Stimulated activated CD8-positive, alpha-beta memory T cell treated with anti-CD3 and anti-CD28 coated beads, Interleukin-12 subunit alpha, Interleukin-12 subunit beta, amount 100 ng/mL, for 24 hours (primary cell): ENCODE measurements around the gene NDOR1.

Experiments used
- DNase-seq: peaks from one replicate; pipeline ENCODE4 v3.0.0-alpha.2; 2020; ENCODE audit errors: extremely low read depth

Gene NDOR1

DNA sequence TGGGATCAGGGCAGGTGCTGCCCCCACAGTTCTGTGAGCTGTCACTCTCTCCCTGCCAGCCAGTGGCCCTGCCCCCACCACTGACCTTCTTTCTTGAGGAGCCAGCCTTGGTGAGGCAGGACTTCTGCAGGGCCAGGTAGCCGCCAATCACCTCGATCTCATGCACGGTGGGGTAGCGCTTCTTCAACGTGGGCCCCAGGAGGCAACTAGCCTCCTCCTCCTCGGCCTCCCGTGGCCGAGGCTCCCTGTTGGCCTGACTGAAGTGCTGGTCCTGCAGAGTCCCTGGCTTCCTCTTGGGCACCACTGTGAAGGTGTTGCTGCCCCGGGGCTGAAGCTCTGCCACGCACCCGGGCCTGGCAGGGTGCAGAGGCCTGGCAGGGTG is 6.6 kb upstream of the NDOR1 start:
- no peak for DNase-seq

DNA sequence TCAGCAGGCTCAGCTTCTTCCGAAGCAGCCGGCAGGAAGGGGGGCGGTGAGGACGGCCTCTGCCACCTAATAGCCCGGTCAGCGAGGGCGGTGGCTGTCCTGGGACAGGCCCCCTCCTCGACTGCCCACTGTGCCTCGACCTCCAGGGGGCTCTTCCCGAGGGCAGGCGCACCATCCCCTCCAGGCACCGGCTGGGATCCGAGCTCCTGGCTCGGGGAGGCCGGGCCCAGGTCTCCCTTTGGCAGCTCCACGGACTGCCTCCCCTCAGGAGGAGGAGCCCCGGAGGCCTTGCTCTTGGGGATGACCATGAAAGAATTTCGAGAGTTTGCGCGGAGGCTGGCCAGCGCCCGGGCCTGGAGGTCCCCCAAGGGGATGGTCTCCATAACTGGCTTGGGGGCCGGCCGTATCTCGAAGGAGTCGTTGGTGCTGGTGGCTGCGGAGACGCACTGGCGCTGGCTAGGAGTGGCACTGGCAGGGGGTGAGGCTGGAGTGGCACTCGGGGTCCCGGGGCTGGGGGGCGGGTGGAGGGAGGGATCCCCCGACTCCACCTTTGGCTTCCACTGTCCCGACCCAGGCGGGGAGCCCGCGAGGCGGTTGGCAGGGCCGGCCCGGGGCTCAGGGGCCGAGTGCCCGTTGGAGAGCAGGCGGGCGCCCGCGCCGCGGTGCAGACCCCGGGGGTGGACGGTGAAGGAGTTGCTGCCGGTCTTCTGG is 5.9 kb upstream of the NDOR1 start:
- DNase-seq, result no peak

DNA sequence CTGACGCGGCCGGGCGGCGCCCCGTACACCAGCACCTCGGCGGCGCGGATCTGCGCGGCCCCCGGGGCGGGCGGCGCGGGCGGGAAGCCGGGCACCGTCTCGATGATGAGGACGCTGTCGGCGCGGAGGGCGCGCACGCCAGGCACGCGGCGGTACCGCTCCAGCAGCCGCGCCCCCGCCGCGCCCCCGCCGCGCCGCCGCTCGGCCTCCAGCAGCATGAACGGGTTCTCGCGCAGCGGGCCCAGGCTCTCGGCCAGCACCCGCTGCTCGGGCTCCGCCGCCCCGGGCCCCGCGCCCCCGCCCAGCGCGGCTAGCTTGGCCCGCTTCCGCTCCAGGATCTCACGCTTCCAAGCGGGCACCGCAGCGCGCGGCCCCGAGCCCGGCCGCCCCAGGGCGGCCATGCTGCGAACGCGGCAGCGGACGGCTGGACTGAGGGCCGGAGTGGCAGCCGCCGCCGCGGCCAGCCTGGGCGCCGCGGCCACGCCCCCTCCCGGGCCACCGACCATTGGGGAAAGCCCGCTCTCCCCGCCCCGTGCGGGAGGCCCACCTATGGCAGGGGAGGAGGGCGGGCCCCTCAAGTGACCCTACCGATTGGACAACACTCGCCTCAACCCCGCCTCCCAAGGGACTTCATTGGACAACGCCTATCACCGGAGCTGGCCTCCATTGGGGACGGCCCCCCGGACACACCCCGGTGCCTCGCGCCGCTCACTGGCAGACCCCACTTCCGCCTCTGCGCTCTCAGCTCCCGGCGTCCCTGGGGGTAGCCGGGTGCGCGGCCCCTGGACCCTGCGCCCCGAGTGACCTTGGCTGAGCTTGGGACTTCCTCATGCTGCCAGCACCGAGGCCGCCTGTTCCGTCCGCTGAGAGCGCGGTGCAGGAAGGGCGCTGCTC is 4.9 kb upstream of the NDOR1 start, which contains the start of gene TPRN:
TSS of gene TPRN (minus strand) at position 431 of the 894 bp plus-strand sequence. CDS start at position 401, 30 bp downstream.
- peak; percentile 98 for DNase-seq

DNA sequence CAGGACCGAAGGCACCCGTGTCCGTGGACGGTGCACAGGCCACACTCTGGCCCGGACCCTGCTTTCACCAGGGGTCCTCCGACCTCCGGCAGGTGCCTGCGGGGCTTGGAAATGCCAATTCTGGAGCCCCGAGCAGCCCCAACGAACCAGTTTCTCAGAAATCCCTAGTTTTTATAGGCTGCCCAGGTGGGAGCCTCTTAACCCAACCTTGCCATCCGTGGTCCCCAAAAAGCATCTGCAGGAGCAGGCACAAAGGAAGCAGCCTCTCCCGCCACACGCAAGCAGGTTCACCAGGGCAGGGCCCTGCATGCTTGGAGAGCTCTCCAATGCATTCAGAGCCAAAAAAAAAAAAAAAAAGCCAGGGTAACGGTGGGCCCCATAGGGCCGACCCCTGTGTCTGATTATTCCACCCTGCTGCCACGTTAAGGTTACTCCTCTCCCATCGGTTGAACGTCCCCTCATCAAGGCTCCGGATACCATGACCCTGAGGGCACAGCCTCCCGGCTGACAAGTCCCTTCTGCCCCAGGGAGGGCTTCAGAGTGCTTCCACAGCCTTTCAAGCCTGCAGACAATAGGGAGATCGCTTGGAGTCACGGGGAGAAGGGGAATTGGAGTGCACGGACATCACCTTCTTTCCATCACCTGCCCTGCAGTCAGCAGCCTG is 4.2 kb upstream of the NDOR1 start:
- DNase-seq, result no peak

DNA sequence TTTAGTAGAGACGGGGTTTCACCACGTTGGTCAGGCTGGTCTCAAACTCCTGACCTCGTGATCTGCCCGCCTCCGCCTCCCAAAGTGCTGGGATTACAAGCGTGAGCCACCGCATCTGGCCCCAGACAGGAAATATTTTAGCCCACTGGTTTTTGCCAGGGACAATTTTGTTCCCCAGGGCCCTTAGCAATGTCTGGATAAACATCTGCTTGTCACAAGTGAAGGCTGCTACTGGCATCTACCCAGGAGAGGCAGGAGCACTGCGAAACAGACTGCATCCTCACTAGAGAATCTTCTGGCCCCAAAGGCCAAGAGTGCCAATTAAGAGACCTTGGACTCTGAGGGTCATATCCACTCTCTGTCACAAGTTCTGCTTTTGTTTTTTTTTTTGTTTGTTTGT is 2.5 kb upstream of the NDOR1 start:
- no peak for DNase-seq

DNA sequence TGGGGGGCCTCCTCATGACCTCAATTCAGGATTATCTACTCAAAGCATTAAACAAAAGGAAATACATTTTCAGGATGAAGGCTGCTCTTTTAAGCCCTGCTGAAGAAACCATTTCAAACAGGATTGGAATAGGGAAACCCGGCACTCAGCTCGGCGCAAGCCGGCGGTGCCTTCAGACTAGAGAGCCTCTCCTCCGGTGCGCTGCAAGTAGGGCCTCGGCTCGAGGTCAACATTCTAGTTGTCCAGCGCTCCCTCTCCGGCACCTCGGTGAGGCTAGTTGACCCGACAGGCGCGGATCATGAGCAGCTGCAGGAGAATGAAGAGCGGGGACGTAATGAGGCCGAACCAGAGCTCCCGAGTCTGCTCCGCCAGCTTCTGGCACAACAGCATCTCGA is 772 bp upstream of the NDOR1 start:
- no peak for DNase-seq

DNA sequence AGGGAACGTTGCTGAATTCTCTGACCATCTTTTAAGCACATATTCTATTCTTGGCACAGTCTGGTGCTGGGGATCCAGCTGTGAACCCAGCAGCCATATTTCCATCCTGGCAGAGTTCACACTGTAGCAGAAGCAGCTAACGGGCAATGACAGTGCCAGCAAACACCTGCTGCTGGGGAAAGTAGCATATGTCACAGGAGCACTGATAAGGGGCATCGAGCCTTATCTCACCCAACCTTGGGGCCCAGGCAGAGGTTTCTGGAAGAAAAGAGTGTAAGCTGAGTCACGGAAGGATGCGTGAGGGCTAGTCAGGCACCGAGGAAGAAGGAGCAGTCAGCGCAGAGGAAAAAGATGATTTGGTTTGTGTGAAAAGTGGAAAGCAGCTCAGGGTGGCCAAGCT is 1.1 kb downstream of the NDOR1 start:
- no peak for DNase-seq

DNA sequence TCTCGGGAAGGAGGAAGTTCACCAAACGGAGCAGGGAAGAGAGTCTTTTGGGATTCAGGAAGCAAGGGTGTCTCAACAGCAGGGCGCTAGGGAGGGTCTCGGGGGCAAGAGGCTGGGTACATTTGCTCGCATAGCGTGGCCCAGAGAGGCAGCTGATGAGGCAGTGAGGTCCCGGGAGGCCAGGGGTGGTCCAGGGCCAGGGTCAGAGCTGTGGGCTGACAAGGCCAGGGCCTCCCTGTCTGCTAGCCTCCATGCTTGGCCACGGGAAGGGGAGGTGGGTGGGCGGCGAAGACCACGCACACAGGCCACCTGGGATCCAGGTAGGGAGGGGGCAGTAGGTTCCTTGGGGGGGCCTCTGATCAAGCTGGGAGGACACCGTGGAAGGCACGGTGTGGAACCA is 6.0 kb downstream of the NDOR1 start:
- no peak for DNase-seq

DNA sequence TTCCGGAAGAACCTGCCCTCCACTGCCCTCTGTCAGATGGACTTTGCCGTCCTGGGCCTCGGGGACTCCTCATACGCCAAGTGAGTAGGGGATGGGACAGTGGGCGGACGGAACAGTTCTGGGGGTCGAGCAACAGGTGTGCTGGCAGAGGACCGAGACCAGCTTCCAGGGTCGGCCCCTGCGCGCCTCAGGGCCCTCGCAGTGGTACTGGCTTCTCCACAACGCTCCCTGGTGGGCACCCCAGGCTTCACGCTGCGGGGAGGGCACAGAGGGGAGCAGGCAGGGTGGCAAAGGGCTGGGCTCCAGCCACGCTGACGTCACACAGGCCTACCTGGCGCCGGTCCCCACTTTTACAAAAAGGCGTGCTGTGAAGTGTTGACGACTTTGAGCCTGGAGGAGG is 7.0 kb downstream of the NDOR1 start:
- DNase-seq, result no peak

DNA sequence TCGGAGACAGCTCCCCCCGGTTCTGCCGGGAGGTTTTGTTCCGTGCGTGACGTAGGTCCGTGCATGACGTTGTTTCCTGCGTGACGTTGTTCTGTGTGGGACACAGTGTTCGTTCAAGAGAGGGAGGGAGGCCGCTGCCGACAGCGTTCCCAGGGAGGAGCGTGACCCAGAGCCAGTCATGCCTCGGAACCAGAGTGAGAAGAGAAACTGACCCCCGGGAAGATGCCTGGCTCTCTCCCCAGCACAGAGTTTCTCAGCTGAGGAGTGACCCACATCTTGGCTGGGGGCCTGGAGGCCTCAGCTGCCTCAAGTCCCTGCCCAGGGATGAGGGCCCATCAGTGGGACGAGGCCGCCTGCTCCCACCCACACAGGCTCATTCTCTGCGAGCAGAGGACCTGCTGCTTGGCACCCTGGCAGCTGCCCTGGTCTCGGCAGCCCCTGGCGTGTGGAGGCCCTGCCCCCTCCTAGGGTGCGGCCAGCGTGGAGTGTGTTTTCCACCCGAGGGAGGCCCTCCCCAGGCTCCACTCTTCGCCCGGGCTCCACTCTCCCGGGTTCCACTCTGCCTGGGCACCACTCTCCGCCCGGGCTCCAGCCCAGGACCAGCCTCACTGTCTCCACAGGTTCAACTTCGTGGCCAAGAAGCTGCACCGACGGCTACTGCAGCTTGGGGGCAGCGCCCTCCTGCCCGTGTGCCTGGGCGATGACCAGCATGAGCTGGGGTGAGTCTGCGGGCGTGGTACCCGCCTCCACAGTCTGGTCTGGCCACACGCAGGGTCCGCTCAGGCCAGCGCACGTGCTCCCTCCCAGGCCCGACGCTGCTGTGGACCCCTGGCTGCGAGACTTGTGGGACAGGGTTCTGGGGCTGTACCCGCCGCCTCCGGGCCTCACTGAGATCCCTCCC is 7.9 kb downstream of the NDOR1 start:
- DNase-seq, result no peak

DNA sequence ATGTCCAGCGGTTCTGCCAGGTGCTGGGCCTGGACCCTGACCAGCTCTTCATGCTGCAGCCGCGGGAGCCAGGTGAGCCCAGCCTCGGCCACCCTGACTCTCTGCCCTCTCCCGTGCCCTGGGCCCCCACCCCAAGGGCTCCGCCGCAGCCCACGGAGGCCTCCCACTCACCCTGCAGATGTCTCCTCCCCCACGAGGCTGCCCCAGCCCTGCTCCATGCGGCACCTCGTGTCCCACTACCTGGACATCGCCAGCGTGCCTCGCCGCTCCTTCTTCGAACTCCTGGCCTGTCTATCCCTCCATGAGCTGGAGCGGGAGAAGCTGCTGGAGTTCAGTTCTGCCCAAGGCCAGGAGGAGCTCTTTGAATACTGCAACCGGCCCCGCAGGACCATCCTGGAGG is 9.1 kb downstream of the NDOR1 start:
- DNase-seq, result no peak

DNA sequence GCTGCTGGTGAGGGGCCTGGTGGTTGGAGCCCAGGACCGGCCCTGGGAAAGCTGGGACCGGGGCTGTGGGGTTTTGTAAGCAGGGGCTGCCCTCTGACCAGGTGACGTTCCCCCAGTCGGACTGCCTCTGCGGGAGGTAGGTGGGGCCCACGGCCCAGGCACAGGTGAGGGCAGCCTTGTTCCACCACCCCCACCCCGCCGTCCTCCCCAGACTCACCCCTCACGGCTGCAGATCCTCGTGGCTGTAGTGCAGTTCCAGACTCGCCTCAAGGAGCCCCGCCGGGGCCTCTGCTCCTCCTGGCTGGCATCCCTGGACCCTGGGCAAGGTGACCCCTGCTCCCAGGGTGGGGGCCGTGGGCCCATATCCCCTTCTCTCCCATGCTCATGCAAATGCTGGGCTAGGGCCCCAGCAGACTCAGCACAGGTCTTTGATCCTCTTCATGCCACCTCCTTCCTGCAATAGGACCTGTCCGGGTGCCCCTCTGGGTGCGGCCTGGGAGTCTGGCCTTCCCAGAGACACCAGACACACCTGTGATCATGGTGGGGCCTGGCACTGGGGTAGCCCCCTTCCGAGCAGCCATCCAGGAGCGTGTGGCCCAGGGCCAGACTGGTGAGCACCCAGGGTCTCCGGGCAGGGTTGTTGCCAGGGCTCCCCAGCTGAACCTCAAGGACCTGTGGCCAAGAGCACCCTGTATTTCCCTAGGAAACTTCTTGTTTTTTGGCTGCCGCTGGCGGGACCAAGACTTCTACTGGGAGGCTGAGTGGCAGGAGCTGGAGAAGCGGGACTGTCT is 9.9 kb downstream of the NDOR1 start:
- no peak for DNase-seq

DNA sequence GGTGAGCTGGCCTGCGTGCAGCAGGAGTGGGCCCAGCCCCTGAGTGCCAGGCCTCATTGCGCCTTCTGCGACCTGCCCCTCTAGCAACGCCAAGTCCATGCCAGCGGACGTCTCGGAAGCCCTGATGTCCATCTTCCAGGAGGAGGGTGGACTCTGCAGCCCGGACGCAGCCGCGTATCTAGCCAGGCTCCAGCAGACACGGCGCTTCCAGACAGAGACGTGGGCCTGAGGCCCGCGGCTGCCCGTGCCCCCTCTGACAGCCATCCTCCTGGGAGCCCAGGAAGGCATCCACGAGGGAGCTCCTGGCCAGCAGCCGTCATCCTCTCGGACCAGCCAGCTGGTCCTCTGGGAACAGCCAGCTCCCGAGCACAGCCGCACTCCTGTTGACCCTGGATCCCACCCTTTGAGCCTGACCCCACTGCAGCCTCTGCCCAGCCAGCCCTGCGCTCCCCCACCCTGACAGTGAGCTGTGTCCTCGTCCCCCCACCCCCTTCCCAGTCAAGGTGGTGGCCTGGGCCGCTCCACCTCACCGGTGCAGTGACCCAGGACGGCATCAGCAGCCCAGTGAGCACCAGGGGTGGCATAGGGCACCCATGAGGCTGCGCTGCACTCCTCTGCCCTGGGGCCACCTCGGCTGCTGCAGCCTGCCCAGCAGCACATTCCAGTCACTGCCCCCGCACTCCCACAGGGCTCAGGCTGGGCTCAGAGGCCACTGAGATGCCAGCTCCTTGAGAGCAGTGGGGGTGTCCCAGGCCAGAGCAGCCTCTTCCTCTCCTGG is 10.9 kb downstream of the NDOR1 start:
- no peak for DNase-seq

DNA sequence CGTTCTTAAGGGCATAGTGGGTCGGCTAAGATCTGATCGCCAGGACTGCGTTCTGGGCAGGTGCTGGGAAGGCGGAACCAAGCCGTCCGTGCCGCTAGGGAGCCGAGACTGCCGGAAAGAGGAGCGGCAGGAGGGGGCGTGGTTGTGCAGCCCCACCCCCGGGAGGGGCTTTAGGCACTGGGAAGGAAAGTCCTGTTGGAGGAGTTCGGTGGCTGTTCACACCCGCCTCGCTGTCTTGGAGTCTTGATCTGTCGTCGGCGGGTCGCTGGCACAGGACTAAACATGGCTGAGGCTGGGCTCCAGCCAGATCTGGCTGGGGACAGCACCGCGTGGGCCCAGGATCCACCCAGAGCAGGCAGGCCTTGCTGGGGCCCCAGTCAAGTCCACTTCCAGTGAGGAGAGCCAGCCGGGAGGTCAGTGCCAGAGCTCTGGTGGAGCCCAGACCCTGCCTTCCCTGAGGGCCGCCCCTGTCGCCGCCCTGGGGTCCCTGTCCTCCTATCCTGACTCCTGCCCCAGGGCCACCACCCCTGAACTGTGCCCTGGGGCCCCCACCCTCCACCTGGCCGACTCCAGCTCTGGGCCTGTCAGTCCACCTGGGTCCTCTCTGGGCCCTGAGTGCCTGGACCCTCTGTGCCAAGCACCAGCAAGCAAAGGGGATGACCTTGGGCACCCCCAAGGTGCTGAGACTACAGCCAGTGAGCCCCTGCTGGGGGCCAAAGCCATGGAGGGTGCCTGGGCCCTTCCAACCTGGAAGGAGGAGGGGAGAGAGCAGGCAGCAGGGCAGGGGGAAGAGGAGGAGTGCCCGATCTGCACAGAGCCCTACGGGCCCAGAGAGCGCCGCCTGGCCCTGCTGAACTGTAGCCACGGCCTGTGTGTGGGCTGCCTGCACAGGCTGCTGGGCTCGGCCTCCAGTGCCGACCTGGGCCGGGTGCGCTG is 12.0 kb downstream of the NDOR1 start:
- DNase-seq, result no peak

DNA sequence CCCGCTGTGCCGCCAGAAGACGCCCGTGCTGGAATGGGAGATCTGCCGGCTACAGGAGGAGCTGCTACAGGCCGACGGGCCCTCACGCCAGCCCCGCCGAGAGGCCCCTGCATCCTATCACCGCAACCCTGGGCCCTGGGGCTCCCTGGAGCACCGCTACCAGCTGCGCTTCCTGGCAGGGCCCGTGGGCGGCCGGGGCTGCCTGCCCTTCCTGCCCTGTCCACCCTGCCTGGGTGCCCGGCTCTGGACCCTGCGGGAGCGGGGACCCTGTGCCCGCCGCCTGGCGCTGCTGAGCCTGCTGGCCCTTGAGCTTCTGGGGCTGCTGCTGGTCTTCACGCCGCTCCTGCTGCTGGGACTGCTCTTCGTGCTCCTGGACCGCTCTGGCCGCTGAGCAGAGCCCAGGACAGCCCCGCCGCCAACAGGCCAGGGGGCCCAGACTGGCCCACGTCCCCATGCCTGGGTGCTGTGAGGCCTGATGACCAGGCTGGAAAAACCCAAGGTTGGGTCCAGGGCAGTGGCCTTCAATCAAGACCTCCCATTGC is 12.8 kb downstream of the NDOR1 start:
- no peak for DNase-seq

DNA sequence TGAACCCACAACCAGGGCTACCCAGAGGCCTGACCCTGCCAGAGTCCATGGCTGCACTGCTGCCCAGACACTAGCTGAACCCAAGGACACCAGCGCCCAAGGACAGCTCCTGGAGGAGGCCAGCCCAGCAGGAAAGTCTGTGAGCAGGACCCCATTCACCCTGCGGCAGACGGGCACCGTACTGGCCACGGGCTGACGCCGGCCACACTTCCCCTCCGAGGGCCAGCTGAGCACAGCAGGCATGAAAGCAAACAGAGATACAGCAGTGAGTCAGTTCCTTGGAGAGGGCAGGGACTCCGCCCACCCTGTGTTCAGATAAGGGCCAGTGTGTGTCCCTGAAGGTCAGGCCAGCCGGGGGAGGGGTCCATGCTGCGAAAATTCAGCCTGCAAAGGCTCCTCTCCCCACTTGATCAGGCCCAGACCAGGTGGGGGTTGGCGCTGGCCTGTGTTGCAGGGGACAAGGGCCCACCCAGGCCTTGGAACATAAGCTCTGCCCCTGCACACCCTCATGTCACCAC is 13.3 kb downstream of the NDOR1 start:
- DNase-seq, result no peak

DNA sequence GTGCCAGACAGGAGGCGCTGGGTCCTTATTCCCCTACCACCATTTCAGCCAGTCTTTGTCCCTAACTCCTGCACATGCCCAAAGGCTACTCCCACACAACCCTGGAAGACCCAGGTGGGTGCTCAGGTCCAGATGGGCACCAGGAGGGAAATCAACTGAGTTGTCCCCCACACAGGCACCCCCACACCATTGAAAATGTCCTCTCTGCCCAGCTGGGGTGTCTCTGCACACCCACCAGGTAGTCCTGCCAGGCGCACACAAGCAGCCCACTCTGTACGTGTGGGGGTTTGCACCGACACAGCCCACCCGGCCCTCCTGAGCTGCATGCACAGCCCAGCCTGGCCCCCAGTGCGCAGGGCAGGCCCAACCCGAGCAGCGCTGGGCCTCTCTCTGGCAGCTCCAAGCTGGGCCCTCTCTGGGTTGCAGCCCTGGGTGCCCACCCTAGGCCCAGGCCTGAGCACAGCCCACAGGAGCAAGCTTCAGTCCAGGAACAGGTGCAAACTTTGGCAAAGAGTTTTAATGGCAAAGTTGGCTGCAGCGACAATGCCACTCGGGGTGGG is 14.3 kb downstream of the NDOR1 start:
- no peak for DNase-seq
